Loucy (cell line): Measurements from ENCODE around the gene KRTAP1-3.
"Not testable (repeated sequence)": the region's sequence is repeated elsewhere in the genome, so short reads cannot be mapped to it uniquely, and the experiment has no call there.

Experiments used
- H2AFZ ChIP-seq: fragments of 200-600 bp; sonication (generic); 2 replicates; pipeline ENCODE4 v1.6.0; 2016; ENCODE audit warnings: antibody characterized with exemption, mild to moderate bottlenecking, low read length, moderate library complexity
- H3F3A ChIP-seq: fragments of 200-600 bp; 2 replicates; pipeline ENCODE4 v1.6.0; 2016; ENCODE audit warnings: antibody characterized with exemption, low read depth, mild to moderate bottlenecking
- H3K27me3 ChIP-seq: fragments of 200-600 bp; sonication (generic); 2 replicates; pipeline ENCODE4 v1.6.1; 2014; ENCODE audit warnings: low read length, mild to moderate bottlenecking; ENCODE audit not compliant: insufficient read depth, poor library complexity, severe bottlenecking
- H3K36me3 ChIP-seq: fragments of 200-600 bp; sonication (generic); 2 replicates; pipeline ENCODE4 v1.6.1; 2016; ENCODE audit warnings: low read length; ENCODE audit not compliant: insufficient read depth
- H3K4me1 ChIP-seq: fragments of 200-600 bp; sonication (generic); 2 replicates; pipeline ENCODE4 v1.5.1; 2014; ENCODE audit warnings: low read length, mild to moderate bottlenecking; ENCODE audit not compliant: insufficient read depth, poor library complexity, severe bottlenecking
- H3K4me2 ChIP-seq: fragments of 200-600 bp; sonication (generic); 2 replicates; pipeline ENCODE4 v1.6.0; 2014; ENCODE audit warnings: antibody characterized with exemption, low read length, low read depth, mild to moderate bottlenecking; ENCODE audit not compliant: poor library complexity, severe bottlenecking
- H3K4me3 ChIP-seq: fragments of 200-600 bp; sonication (generic); 2 replicates; pipeline ENCODE4 v1.5.1; 2014; ENCODE audit warnings: low read length, mild to moderate bottlenecking, mixed read lengths; ENCODE audit not compliant: poor library complexity, severe bottlenecking
- H3K79me2 ChIP-seq: fragments of 200-600 bp; sonication (generic); 2 replicates; pipeline ENCODE4 v1.6.1; 2014; ENCODE audit warnings: low read length; ENCODE audit not compliant: insufficient read depth
- H3K9ac ChIP-seq: fragments of 200-600 bp; sonication (generic); 2 replicates; pipeline ENCODE4 v1.6.0; 2014; ENCODE audit warnings: mild to moderate bottlenecking, low read depth, low read length, moderate library complexity; ENCODE audit not compliant: poor library complexity, severe bottlenecking
- H3K9me2 ChIP-seq: fragments of 200-600 bp; sonication (generic); replicated peaks from 2 replicates; pipeline ENCODE4 v1.6.1; 2016; ENCODE audit warnings: low read depth, low read length, mixed read lengths
- H3K9me3 ChIP-seq: fragments of 200-600 bp; sonication (generic); 2 replicates; pipeline ENCODE4 v1.6.1; 2014; ENCODE audit warnings: mild to moderate bottlenecking, antibody characterized with exemption, low read length, low read depth; ENCODE audit not compliant: insufficient read depth
- H4K20me1 ChIP-seq: fragments of 200-600 bp; sonication (generic); 2 replicates; pipeline ENCODE4 v1.6.0; 2014; ENCODE audit warnings: antibody characterized with exemption, low read length, mild to moderate bottlenecking; ENCODE audit not compliant: insufficient read depth, poor library complexity, severe bottlenecking
- CTCF ChIP-seq: fragments of 200-600 bp; sonication (generic); conservative IDR thresholded peaks from 2 replicates; pipeline ENCODE4 v1.5.1; 2014; ENCODE audit warnings: mild to moderate bottlenecking, antibody characterized with exemption, low read length
- EZH2phosphoT487 ChIP-seq: fragments of 200-600 bp; IDR thresholded peaks from 2 replicates; pipeline ENCODE4 v1.6.1; 2018; ENCODE audit warnings: antibody characterized with exemption, mild to moderate bottlenecking, moderate library complexity, borderline replicate concordance

Gene KRTAP1-3

GRCh38 chr17:41057547-41057946, 22.9 kb upstream of the KRTAP1-3 start:
- TF ChIP-seq EZH2phosphoT487 (no peak), CTCF (no peak)
- H3K4me1 ChIP-seq = peaks cover 5% of the 10 kb centered on the region
- H3K79me2 ChIP-seq = no peaks in the 10 kb centered on the region
- H3K27me3 ChIP-seq = no peaks in the 10 kb centered on the region
- H3K36me3 ChIP-seq = no peaks in the 10 kb centered on the region
- no peak overlapping the region for H2AFZ ChIP-seq
- no peaks in the 10 kb centered on the region for H3K9me2 ChIP-seq
- no peaks in the 10 kb centered on the region for H4K20me1 ChIP-seq
- H3K4me3 ChIP-seq = no peak overlapping the region
- H3K9ac ChIP-seq = no peak overlapping the region
- no peak overlapping the region for H3K4me2 ChIP-seq
- no peaks in the 10 kb centered on the region for H3F3A ChIP-seq
- no peaks in the 10 kb centered on the region for H3K9me3 ChIP-seq

GRCh38 chr17:41055130-41055529, 20.5 kb upstream of the KRTAP1-3 start, which contains the start of gene KRTAP2-2:
KRTAP2-2 (minus strand) TSS chr17:41055230; CDS start chr17:41055211, 19 bp downstream.
- not testable (repeated sequence) for H3K4me1 ChIP-seq, H3K79me2 ChIP-seq, H3F3A ChIP-seq, H3K9ac ChIP-seq, H3K9me3 ChIP-seq, H2AFZ ChIP-seq, H3K36me3 ChIP-seq, H3K9me2 ChIP-seq, H3K4me2 ChIP-seq, H4K20me1 ChIP-seq, H3K4me3 ChIP-seq, H3K27me3 ChIP-seq

- H3K27me3 ChIP-seq, H3K9ac ChIP-seq, H3K4me2 ChIP-seq, H3K4me1 ChIP-seq, H3K9me3 ChIP-seq, H3F3A ChIP-seq, H3K79me2 ChIP-seq, H3K4me3 ChIP-seq, H4K20me1 ChIP-seq, H2AFZ ChIP-seq, H3K36me3 ChIP-seq, H3K9me2 ChIP-seq: not testable (repeated sequence)
Measured at GRCh38 chr17:41054556-41054955, 19.9 kb upstream of the KRTAP1-3 start.

- Histone ChIP-seq H3K9ac (no peak overlapping the region), H3K9me2 (no peaks in the 10 kb centered on the region), H3K4me2 (no peak overlapping the region), H4K20me1 (no peaks in the 10 kb centered on the region), H3F3A (no peaks in the 10 kb centered on the region), H2AFZ (no peak overlapping the region), H3K4me1 (peaks cover 8% of the 10 kb centered on the region), H3K36me3 (no peaks in the 10 kb centered on the region), H3K27me3 (no peaks in the 10 kb centered on the region), H3K9me3 (no peaks in the 10 kb centered on the region), H3K79me2 (no peaks in the 10 kb centered on the region), H3K4me3 (no peak overlapping the region)
- no peak for TF ChIP-seq EZH2phosphoT487
- TF ChIP-seq CTCF = no peak
Measured at GRCh38 chr17:41054025-41054424, 19.4 kb upstream of the KRTAP1-3 start.
